ENCODE results near the gene POTEJ.
"Not testable (repeated sequence)": the region's sequence is repeated elsewhere in the genome, so short reads cannot be mapped to it uniquely, and the experiment has no call there.

POTEJ gene

GRCh38 chr2:130611140-130611539, at the start of gene POTEJ:
Gene POTEJ (plus strand): TSS chr2:130611440. CDS start chr2:130611533, 93 bp downstream.
- DNase-seq (ENCODE audit: low read depth) = not testable (repeated sequence)

GRCh38 chr2:130566165-130566564, 45.1 kb upstream of the POTEJ start:
- DNase-seq (ENCODE audit: low read depth) = not testable (repeated sequence)

GRCh38 chr2:130571929-130572328, 39.3 kb upstream of the POTEJ start:
- DNase-seq (ENCODE audit: low read depth) = not testable (repeated sequence)

GRCh38 chr2:130574230-130574629, 37.0 kb upstream of the POTEJ start:
- DNase-seq (ENCODE audit: low read depth) = not testable (repeated sequence)

GRCh38 chr2:130576209-130576784, 34.9 kb upstream of the POTEJ start:
- not testable (repeated sequence) for DNase-seq (ENCODE audit: low read depth)

GRCh38 chr2:130577559-130577958, 33.7 kb upstream of the POTEJ start:
- not testable (repeated sequence) for DNase-seq (ENCODE audit: low read depth)

GRCh38 chr2:130579121-130579520, 32.1 kb upstream of the POTEJ start:
- not testable (repeated sequence) for DNase-seq (ENCODE audit: low read depth)

- DNase-seq (ENCODE audit: low read depth) = not testable (repeated sequence)
Measured at GRCh38 chr2:130581491-130581890, 29.7 kb upstream of the POTEJ start.

GRCh38 chr2:130582970-130583369, 28.3 kb upstream of the POTEJ start:
- not testable (repeated sequence) for DNase-seq (ENCODE audit: low read depth)

GRCh38 chr2:130583582-130583981, 27.7 kb upstream of the POTEJ start:
- not testable (repeated sequence) for DNase-seq (ENCODE audit: low read depth)

GRCh38 chr2:130584726-130585125, 26.5 kb upstream of the POTEJ start:
- not testable (repeated sequence) for DNase-seq (ENCODE audit: low read depth)

GRCh38 chr2:130588688-130589458, 22.4 kb upstream of the POTEJ start:
- DNase-seq (ENCODE audit: low read depth) = not testable (repeated sequence)

GRCh38 chr2:130590170-130590841, 20.9 kb upstream of the POTEJ start:
- not testable (repeated sequence) for DNase-seq (ENCODE audit: low read depth)

- DNase-seq (ENCODE audit: low read depth) = not testable (repeated sequence)
Measured at GRCh38 chr2:130590842-130591359, 20.3 kb upstream of the POTEJ start.

GRCh38 chr2:130592791-130593414, 18.3 kb upstream of the POTEJ start:
- not testable (repeated sequence) for DNase-seq (ENCODE audit: low read depth)

GRCh38 chr2:130594011-130594410, 17.2 kb upstream of the POTEJ start:
- DNase-seq (ENCODE audit: low read depth) = not testable (repeated sequence)

- DNase-seq (ENCODE audit: low read depth) = not testable (repeated sequence)
Measured at GRCh38 chr2:130596757-130597156, 14.5 kb upstream of the POTEJ start.

GRCh38 chr2:130597994-130598393, 13.2 kb upstream of the POTEJ start:
- DNase-seq (ENCODE audit: low read depth) = not testable (repeated sequence)

- not testable (repeated sequence) for DNase-seq (ENCODE audit: low read depth)
Measured at GRCh38 chr2:130598463-130598862, 12.8 kb upstream of the POTEJ start.

- DNase-seq (ENCODE audit: low read depth) = not testable (repeated sequence)
Measured at GRCh38 chr2:130599393-130599792, 11.8 kb upstream of the POTEJ start, which contains the start of gene CFC1. Gene CFC1 (minus strand): TSS chr2:130599575. CDS start chr2:130599287, 288 bp downstream.

- DNase-seq (ENCODE audit: low read depth) = not testable (repeated sequence)
Measured at GRCh38 chr2:130599926-130600325, 11.3 kb upstream of the POTEJ start.
